Liver (tissue), 9 donors: ENCODE results near the gene ABLIM1. TPM values are rescaled to one million over a fixed set of nuclear protein-coding genes. Genes with fewer than 3 reads are reported as not detected.

ENCODE experiments used
- DNase-seq: peaks from one replicate; pipeline ENCODE4 v3.0.0-alpha.2; 2017; ENCODE audit warnings: low spot score
- H3K27ac ChIP-seq, 2 donors: one replicate each; pipeline ENCODE4 v1.7.0; 2013; ENCODE audit warnings: inconsistent platforms in 2 of 2, low read length in 2 of 2, control low read depth in 1 of 2, low read depth in 1 of 2, mild to moderate bottlenecking in 1 of 2
- H3K27me3 ChIP-seq, 4 donors: one replicate each; pipeline versions ENCODE4 v1.6.1 to v1.7.0; 2013; ENCODE audit warnings: low read length in 3 of 4, inconsistent platforms in 1 of 4, mild to moderate bottlenecking in 1 of 4, moderate library complexity in 1 of 4; ENCODE audit not compliant: control insufficient read depth in 4 of 4, insufficient read depth in 4 of 4
- H3K36me3 ChIP-seq, 4 donors: one replicate each; pipeline versions ENCODE4 v1.6.1 to v1.7.0; 2013; ENCODE audit warnings: low read length in 3 of 4, mild to moderate bottlenecking in 3 of 4, low read depth in 1 of 4, moderate library complexity in 1 of 4; ENCODE audit not compliant: control insufficient read depth in 4 of 4, insufficient read depth in 3 of 4
- H3K4me1 ChIP-seq, 4 donors: one replicate each; pipeline versions ENCODE4 v1.6.1 to v1.7.0; 2013; ENCODE audit warnings: low read length in 3 of 4, mild to moderate bottlenecking in 3 of 4, moderate library complexity in 1 of 4; ENCODE audit not compliant: control insufficient read depth in 4 of 4, insufficient read depth in 4 of 4
- H3K4me3 ChIP-seq, 3 donors: one replicate each; pipeline versions ENCODE4 v1.6.1 to v1.7.0; 2013; ENCODE audit warnings: low read length in 3 of 3, control low read depth in 1 of 3, low read depth in 1 of 3, mild to moderate bottlenecking in 1 of 3
- H3K9ac ChIP-seq, 2 donors: one replicate each; pipeline ENCODE4 v1.7.0; 2013; ENCODE audit warnings: low read length in 2 of 2, mild to moderate bottlenecking in 2 of 2, moderate library complexity in 2 of 2, control low read depth in 1 of 2, low read depth in 1 of 2
- H3K9me3 ChIP-seq, 4 donors: one replicate each; pipeline versions ENCODE4 v1.6.1 to v1.7.0; 2013; ENCODE audit warnings: low read length in 3 of 4; ENCODE audit not compliant: control insufficient read depth in 4 of 4
- ATF3 ChIP-seq: IDR thresholded peaks from 2 replicates; pipeline ENCODE4 v1.6.1; 2016; ENCODE audit warnings: antibody characterized with exemption
- EGR1 ChIP-seq, 2 donors: IDR thresholded peaks; 2 replicates each; pipeline ENCODE4 v1.6.1; 2016 to 2018; ENCODE audit warnings: antibody characterized with exemption in 2 of 2, low read depth in 2 of 2
- FOXA2 ChIP-seq: IDR thresholded peaks from 2 replicates; pipeline ENCODE4 v1.6.1; 2016; ENCODE audit warnings: antibody characterized with exemption
- GABPA ChIP-seq, 2 donors: IDR thresholded peaks in 1 of 2; conservative IDR thresholded peaks in 1 of 2; 2 replicates each; pipeline ENCODE4 v1.6.1; 2016; ENCODE audit warnings: antibody characterized with exemption in 2 of 2, mild to moderate bottlenecking in 1 of 2, moderate library complexity in 1 of 2
- HNF4A ChIP-seq, 2 donors: conservative IDR thresholded peaks; 2 replicates each; pipeline ENCODE4 v1.6.1; 2016; ENCODE audit warnings: antibody characterized with exemption in 2 of 2, mild to moderate bottlenecking in 2 of 2
- HNF4G ChIP-seq: IDR thresholded peaks from 2 replicates; pipeline ENCODE4 v1.6.1; 2016; ENCODE audit warnings: antibody characterized with exemption
- JUND ChIP-seq, 2 donors: IDR thresholded peaks; 2 replicates each; pipeline ENCODE4 v1.6.1; 2016; ENCODE audit warnings: antibody characterized with exemption in 2 of 2
- MAX ChIP-seq: IDR thresholded peaks from 2 replicates; pipeline ENCODE4 v1.6.1; 2016; ENCODE audit warnings: antibody characterized with exemption
- NR2F2 ChIP-seq: IDR thresholded peaks from 2 replicates; pipeline ENCODE4 v1.6.1; 2016; ENCODE audit warnings: antibody characterized with exemption
- RAD21 ChIP-seq, 2 donors: IDR thresholded peaks; 2 replicates each; pipeline ENCODE4 v1.6.1; 2016; ENCODE audit warnings: antibody characterized with exemption in 2 of 2, mild to moderate bottlenecking in 2 of 2
- REST ChIP-seq: IDR thresholded peaks from 2 replicates; pipeline ENCODE4 v1.6.1; 2016; ENCODE audit warnings: antibody characterized with exemption, mild to moderate bottlenecking
- RXRA ChIP-seq, 2 donors: IDR thresholded peaks; 2 replicates each; pipeline ENCODE4 v1.6.1; 2017 to 2018; ENCODE audit warnings: antibody characterized with exemption in 2 of 2, mild to moderate bottlenecking in 1 of 2
- SP1 ChIP-seq: IDR thresholded peaks from 2 replicates; pipeline ENCODE4 v1.6.1; 2018; ENCODE audit warnings: antibody characterized with exemption, mild to moderate bottlenecking
- TAF1 ChIP-seq: conservative IDR thresholded peaks from 2 replicates; pipeline ENCODE4 v1.6.1; 2016; ENCODE audit warnings: antibody characterized with exemption, mild to moderate bottlenecking
- ZBTB33 ChIP-seq: IDR thresholded peaks from 2 replicates; pipeline ENCODE4 v1.6.1; 2016; ENCODE audit warnings: antibody characterized with exemption
- WGBS: extraction: QIAGEN DNeasy Blood & Tissue Kit; methylation state at CpG from one replicate; pipeline ENCODE4 v1.1.7; 2013; 5-methylcytosine and 5-hydroxymethylcytosine counted together
- polyA plus RNA-seq, 2 donors: library from polyadenylated mRNA; stranded (reverse) in 1 of 2; unstranded in 1 of 2; fragments of 200-250 nt in 1 of 2; fragments of >200 nt in 1 of 2; fragmentation: Nextera tagmentation in 1 of 2; extraction: Ambion mirVana in 1 of 2; gene quantifications; one replicate each; pipeline versions ENCODE4 v1.2.1 to v1.2.3, GENCODE V29; 2013 to 2015
- total RNA-seq, 2 donors: library from RNA; depleted of rRNA; stranded (reverse); fragments of >200 nt; gene quantifications; one replicate each; pipeline ENCODE4 v1.2.3, GENCODE V29; 2014
- donor health status: healthy.
- donor health status: healthy.
- donor health status: healthy.
- donor health status: healthy.
- donor health status: healthy.

Gene ABLIM1
- total and polyA plus RNA-seq, 4 donors: 10.9 to 31.3 (median 13.1) TPM

GRCh38 chr10:114573330-114574045 lies 84.6 kb downstream of the ABLIM1 start:
- peak; percentile 41 to 45 for TF ChIP-seq RXRA (IDR thresholded peaks at IDR 0.05)
- peak; percentile 21 to 29 for TF ChIP-seq HNF4A (conservative IDR thresholded peaks at IDR 0.05)
- no peak for TF ChIP-seq NR2F2
- TF ChIP-seq RAD21 (IDR thresholded peaks at IDR 0.05): peak in 1 of 2 donors; percentile 16
- Histone ChIP-seq H3K9ac (no peak overlapping the region), H3K9me3 (no peaks in the 10 kb centered on the region), H3K27ac (peak overlapping the region in 1 of 2 donors; percentile 15), H3K27me3 (no peaks in the 10 kb centered on the region), H3K4me3 (no peak overlapping the region), H3K4me1 (peaks cover 4 to 37% (median 17%) of the 10 kb centered on the region in 4 donors), H3K36me3 (peaks cover 0 to 11% (median 3%) of the 10 kb centered on the region in 4 donors)
- no peak for DNase-seq
- WGBS: 49% methylated on average over 6 of the region's 6 CpGs

- Histone ChIP-seq H3K27ac (no peak overlapping the region), H3K36me3 (peaks cover 0 to 13% (median 5%) of the 10 kb centered on the region in 4 donors), H3K27me3 (no peaks in the 10 kb centered on the region), H3K4me1 (peaks cover 4 to 21% (median 11%) of the 10 kb centered on the region in 4 donors), H3K9ac (no peak overlapping the region), H3K9me3 (no peaks in the 10 kb centered on the region), H3K4me3 (no peak overlapping the region)
- TF ChIP-seq ZBTB33 (no peak), HNF4A (conservative IDR thresholded peaks at IDR 0.05) (peak; percentile 8 to 21)
- 79% methylated on average over 12 of the region's 12 CpGs for WGBS
- no peak for DNase-seq
These were observed 86.6 kb downstream of the ABLIM1 start for GRCh38 chr10:114571316-114571999.

GRCh38 chr10:114566064-114566463 lies 92.0 kb downstream of the ABLIM1 start:
- WGBS: 98% methylated on average over 7 of the region's 7 CpGs
- Histone ChIP-seq H3K27me3 (no peaks in the 10 kb centered on the region), H3K36me3 (peaks cover 2 to 18% (median 7%) of the 10 kb centered on the region in 4 donors), H3K4me3 (no peak overlapping the region), H3K4me1 (no peaks in the 10 kb centered on the region), H3K9me3 (no peaks in the 10 kb centered on the region), H3K27ac (no peak overlapping the region), H3K9ac (no peak overlapping the region)
- TF ChIP-seq REST (no peak), EGR1 (IDR thresholded peaks at IDR 0.05; ENCODE audit: low read depth in 2 of 2) (no peak), NR2F2 (no peak), RAD21 (IDR thresholded peaks at IDR 0.05) (no peak), JUND (IDR thresholded peaks at IDR 0.05) (no peak), ATF3 (no peak), FOXA2 (no peak), HNF4G (no peak), GABPA (IDR thresholded peaks at IDR 0.05 in 1 of 2, conservative IDR thresholded peaks at IDR 0.05 in 1 of 2) (no peak), MAX (no peak), RXRA (IDR thresholded peaks at IDR 0.05) (no peak), TAF1 (no peak), SP1 (no peak), HNF4A (conservative IDR thresholded peaks at IDR 0.05) (no peak)
- DNase-seq: no peak
